Ishikawa (cell line): Measurements from ENCODE around the gene TNIK.

Source experiments
- CEBPB ChIP-seq: IDR thresholded peaks from 2 replicates; pipeline ENCODE4 v1.6.1; 2012
- FOXM1 ChIP-seq: IDR thresholded peaks from 2 replicates; pipeline ENCODE4 v1.6.1; 2012; ENCODE audit warnings: low read depth, borderline replicate concordance
- NFIC ChIP-seq: IDR thresholded peaks from 2 replicates; pipeline ENCODE4 v1.6.1; 2012
- RAD21 ChIP-seq: IDR thresholded peaks from 2 replicates; pipeline ENCODE4 v1.6.1; 2012; ENCODE audit warnings: low read depth
- TAF1 ChIP-seq: IDR thresholded peaks from 2 replicates; pipeline ENCODE4 v1.6.1; 2012; ENCODE audit warnings: low read depth, mild to moderate bottlenecking
- TEAD4 ChIP-seq: IDR thresholded peaks from 2 replicates; pipeline ENCODE4 v1.6.1; 2012
- TF ChIP-seq, protein P1 (sequence below): IDR thresholded peaks from 2 replicates; pipeline ENCODE4 v1.6.1; 2012
- TF ChIP-seq, protein P2 (sequence below): IDR thresholded peaks from 2 replicates; pipeline ENCODE4 v1.6.1; 2012; ENCODE audit warnings: low read depth, mild to moderate bottlenecking
- TF ChIP-seq, protein P3 (sequence below): IDR thresholded peaks from 2 replicates; pipeline ENCODE4 v1.6.1; 2012

DNA sequence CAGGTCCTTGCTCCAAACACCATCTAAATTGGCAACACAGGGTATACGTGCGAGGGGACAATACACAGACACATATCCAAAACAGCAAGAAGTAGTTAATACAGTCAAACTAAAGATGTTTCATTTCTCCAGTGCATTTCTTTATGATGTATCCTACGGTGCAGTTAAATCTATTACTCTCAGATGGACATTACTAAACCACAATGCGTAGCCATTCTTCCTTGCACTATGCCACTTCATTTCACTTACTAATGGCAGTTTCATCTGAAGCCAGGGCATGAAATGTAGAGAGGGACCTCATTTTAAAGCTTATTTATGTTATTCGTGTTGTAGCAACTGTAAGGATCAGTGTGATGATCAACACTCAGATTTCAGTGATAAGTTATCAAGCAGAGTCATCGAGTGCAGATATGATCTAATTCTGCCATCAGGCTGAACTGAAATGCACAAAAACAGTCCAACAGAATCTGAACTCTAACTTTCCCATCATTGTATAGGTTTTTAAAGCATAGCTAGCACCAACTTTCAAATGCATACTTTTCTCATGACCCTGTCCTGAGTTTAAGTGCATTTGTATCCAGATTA lies 14.5 kb downstream of the TNIK start:
- TF ChIP-seq FOXM1 = no peak
- no peak for TF ChIP-seq RAD21
- no peak for TF ChIP-seq TAF1
- no peak for TF ChIP-seq CEBPB
- TF ChIP-seq, protein P1, sequence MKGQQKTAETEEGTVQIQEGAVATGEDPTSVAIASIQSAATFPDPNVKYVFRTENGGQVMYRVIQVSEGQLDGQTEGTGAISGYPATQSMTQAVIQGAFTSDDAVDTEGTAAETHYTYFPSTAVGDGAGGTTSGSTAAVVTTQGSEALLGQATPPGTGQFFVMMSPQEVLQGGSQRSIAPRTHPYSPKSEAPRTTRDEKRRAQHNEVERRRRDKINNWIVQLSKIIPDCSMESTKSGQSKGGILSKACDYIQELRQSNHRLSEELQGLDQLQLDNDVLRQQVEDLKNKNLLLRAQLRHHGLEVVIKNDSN = no peak
- TF ChIP-seq, protein P2, sequence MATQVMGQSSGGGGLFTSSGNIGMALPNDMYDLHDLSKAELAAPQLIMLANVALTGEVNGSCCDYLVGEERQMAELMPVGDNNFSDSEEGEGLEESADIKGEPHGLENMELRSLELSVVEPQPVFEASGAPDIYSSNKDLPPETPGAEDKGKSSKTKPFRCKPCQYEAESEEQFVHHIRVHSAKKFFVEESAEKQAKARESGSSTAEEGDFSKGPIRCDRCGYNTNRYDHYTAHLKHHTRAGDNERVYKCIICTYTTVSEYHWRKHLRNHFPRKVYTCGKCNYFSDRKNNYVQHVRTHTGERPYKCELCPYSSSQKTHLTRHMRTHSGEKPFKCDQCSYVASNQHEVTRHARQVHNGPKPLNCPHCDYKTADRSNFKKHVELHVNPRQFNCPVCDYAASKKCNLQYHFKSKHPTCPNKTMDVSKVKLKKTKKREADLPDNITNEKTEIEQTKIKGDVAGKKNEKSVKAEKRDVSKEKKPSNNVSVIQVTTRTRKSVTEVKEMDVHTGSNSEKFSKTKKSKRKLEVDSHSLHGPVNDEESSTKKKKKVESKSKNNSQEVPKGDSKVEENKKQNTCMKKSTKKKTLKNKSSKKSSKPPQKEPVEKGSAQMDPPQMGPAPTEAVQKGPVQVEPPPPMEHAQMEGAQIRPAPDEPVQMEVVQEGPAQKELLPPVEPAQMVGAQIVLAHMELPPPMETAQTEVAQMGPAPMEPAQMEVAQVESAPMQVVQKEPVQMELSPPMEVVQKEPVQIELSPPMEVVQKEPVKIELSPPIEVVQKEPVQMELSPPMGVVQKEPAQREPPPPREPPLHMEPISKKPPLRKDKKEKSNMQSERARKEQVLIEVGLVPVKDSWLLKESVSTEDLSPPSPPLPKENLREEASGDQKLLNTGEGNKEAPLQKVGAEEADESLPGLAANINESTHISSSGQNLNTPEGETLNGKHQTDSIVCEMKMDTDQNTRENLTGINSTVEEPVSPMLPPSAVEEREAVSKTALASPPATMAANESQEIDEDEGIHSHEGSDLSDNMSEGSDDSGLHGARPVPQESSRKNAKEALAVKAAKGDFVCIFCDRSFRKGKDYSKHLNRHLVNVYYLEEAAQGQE = no peak
- TF ChIP-seq, protein P3, sequence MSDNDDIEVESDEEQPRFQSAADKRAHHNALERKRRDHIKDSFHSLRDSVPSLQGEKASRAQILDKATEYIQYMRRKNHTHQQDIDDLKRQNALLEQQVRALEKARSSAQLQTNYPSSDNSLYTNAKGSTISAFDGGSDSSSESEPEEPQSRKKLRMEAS = no peak
- no peak for TF ChIP-seq TEAD4
- no peak for TF ChIP-seq NFIC
